ENCODE measurements around the gene UBE3B.

Gene UBE3B

GRCh38 chr12:109555431-109556315 lies 78.2 kb downstream of the UBE3B start:
- DNase-seq = no peak

DNA sequence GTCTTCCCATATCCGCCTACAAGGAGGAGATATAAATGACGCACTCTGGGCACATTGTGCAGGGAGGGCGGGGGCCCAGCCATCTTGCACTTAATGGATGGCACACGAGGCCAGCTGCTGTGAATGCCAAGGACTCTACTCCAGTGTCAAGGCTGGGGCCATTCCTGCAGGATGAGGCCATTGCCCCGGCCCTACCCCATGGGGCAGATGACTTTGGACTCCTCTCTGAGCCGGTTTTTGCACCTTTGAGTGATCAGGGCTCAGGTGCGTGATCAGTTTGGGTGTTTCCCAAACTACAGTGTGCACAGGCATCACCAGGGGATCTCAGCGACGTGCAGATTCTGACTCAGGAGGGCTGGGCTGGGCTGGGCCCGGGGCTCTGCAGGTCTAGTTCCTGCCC lies 79.8 kb downstream of the UBE3B start:
- no peak for DNase-seq

DNA sequence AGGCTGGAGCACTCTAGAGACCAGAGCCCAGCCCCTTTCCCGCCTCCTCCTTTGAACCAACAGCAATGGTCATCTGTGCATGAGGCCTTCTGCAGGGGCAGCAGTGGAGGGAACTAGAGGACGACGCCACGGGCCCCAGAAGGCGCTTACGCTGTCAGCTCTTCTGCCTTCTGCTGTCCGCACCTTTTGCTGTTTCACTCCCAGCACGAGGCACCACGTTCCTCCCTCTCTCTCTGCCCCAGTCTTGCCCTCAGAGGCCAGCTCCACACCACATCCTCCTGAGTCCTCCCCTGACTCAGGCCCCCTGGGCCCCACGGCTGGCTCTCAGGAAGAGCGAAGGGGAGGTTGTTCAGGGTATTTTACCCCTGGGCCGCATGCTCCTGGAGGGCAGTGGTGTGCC lies 80.4 kb downstream of the UBE3B start:
- DNase-seq = no peak

- no peak for DNase-seq
Measured at GRCh38 chr12:109558374-109559199, 81.2 kb downstream of the UBE3B start.

- DNase-seq = no peak
Measured at GRCh38 chr12:109559200-109559505, 81.7 kb downstream of the UBE3B start.

DNA sequence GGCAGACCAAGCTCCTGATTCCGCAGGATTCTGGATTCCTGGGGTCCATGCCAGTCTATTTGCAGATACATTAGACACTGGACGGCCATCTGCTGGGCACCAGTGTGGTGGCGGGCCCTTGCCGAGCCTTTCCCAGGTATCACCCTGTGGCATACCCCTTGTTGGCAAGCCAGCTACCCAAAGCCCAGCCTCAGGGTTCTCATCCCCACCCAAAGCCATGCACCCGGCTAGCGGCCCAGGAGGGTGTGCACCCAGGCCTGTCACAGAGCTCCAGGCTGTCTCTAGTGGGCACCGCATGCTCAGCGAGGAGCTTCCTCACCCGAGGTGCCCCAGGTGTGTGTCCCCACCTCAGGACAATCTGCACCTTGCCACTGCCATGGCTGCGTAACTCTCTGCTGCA lies 82.2 kb downstream of the UBE3B start:
- DNase-seq = no peak

- DNase-seq = no peak
Measured at GRCh38 chr12:109560867-109561710, 83.7 kb downstream of the UBE3B start.

DNA sequence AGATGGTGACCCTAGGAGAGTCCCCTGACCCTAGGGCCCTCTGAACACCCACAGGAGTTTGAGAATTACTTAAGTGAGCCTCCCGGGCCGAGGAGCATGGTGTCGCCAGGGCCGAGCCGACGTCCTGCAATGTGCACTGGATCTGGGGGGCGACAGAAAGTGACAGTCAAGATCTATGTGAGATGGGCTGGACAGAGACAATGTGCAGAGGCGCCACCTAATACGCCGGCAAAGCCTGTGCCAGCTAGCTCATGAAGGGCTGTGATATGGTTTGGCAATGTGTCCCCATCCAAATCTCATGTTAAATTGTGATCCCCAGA lies 84.2 kb downstream of the UBE3B start:
- DNase-seq = no peak

DNA sequence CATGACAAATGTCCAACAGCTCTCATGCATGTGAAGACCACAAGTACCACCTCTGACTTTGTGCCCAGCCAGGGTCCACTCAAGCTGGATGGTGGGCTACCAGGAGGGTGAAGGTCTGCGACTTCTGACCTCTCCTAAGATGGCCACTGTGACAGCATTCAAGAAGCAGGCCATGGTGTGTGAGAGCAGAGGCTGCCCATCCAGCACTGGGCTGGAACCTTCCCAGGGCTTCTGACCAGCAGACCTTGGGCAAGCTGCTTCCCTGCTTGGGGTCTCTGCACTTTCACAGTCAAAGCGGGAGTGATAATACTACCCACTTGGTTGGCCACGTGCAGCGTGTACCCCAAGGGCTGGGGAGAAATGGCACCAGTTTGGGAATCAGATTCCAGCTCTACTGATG lies 85.4 kb downstream of the UBE3B start:
- DNase-seq = no peak

GRCh38 chr12:109563291-109564284 lies 86.2 kb downstream of the UBE3B start:
- no peak for DNase-seq

DNA sequence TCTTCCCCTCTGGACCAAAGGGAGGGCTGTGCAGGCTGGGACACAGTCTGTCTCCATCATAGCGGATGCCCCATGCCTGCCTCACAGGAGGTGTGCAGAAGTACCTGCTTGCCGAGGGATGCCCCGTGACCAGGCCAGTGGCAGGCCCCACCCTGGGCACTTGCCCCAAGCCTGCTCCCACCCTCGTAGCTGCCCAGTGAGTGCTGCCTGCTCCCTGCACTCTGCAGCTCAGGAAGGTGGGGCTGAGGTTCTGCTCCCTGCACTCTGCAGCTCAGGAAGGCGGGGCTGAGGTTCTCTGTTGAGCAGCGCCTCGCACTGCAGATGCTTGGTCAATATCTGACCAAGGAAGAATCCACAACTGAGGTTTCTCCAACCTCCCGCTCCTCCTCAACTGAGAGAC lies 89.0 kb downstream of the UBE3B start:
- no peak for DNase-seq

DNA sequence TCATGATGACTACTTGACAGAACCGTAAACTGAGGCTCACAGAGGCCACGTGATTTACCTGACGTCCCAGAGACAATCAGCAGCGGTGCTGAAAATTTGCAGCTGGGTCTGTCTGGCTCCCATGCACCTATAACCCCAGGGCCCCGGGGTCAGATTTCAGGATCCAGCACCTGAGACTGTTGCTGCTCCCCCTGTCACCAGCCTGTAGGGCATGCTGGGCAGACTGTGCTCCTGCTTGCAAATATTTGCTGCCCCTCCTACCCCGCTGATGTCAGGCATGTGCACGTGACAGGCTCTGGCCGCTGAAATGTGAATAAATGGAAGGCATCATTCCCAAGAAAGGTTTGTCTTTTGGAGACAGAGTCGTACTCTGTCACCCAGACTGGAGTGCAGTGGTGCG lies 89.9 kb downstream of the UBE3B start:
- no peak for DNase-seq

DNA sequence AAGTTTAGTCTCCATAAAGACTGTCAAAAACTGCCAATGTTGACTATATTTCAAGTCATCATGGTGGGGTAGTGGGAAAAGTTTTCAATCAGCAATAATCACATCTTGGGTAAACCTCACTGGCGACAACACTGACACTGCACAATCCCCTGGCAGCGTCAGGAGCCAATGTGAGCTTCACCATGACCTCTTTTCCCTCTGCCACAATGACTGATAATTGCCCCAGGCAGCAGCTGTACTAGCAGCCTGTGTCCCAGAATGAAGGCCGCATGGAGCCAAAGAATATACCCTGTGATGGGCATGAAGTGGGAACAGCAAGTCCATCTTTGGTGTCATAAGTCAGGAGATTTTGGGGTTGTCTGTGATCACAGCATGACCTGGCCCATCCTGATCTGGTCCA lies 90.5 kb downstream of the UBE3B start:
- no peak for DNase-seq

DNA sequence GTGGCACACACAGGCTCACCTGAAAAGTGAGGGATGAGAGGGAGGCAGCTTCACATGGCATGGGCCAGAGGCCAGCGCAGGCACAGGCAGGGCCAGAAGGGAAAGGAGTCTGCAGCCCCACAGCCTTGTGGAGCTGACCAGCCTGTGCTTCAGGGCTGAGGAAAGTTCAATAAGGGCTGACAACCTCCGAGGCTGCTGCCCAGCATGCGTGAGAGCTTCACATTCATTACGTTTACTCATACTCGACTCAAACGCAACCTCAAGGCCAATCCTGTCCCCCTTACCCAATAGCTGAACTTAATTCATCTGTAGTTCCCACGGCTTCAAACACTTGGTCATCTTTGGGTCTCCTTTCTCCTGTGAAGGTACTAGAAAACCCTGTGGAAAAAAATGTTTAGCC lies 91.1 kb downstream of the UBE3B start:
- no peak for DNase-seq

DNA sequence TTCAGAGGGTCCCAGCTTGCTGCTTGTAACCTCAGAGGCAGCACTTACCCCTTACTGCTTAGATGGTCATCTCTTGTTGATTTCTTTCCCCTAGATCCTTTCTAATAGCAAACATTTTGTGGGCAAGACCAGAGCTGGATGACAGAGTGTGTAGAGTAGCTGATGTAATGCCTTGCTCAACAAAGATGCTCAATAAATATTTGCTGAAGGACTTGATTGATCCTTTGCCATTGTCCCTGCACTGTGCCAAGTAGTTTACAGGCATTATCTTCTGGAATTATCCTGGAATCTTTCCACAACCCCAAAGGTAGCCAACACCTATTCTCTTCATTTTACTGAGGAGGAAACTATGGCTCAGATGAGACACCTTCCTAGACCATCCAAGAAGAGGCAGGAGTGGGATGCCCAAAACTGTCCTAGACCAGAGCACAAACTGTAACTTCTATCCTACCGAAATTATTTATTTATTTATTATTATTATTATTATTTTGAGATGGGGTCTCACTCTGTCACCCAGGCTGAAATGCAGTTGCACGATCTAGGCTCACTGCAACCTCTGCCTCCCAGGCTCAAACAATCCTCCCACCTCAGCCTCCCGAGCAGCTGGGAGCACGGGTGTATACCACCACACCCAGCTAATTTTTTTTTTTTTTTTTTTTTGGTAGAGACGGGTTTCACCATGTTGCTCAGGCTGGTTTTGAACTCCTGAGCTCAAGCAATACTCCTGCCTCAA lies 94.5 kb downstream of the UBE3B start:
- no peak for DNase-seq

DNA sequence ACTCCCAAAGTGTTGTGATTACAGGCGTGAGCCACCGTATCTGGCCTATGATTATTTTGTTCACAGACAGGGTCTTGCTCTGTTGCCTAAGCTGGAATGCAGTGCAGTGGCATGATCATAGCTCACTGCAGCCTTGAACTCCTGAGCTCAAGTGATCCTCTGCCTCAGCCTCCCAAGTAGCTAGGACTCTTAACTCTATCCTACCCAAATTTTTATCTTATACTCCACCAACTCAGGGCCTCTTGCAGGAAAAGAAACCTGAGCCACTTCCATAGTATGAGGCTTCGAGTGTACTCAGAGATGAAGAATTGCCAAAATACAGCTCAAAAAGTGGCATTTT lies 95.0 kb downstream of the UBE3B start:
- no peak for DNase-seq

GRCh38 chr12:109573029-109573913 lies 95.8 kb downstream of the UBE3B start, which contains the start of the genes MMAB and MVK:
MMAB (minus strand) TSS chr12:109573504; CDS start chr12:109573480, 24 bp downstream.
MVK (plus strand) TSS chr12:109573794; CDS start chr12:109574823, 1,029 bp downstream.
- peak; percentile 98 for DNase-seq

DNA sequence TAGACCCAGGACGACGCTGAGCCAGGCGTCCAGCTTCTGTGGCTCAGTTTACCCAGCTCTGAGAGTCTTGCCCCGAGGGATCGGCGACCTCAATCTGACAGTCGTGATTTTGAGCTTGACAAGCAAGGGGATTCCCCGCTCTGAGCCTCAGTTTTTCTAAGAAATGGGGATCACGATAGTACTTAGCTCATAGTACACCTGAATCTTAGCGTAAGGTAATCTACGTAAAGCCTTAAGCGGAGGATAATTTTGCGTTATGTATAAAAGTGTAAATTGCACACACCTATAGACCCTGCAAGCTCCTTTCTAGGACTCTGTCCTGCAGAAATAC lies 96.4 kb downstream of the UBE3B start:
- DNase-seq = no peak

DNA sequence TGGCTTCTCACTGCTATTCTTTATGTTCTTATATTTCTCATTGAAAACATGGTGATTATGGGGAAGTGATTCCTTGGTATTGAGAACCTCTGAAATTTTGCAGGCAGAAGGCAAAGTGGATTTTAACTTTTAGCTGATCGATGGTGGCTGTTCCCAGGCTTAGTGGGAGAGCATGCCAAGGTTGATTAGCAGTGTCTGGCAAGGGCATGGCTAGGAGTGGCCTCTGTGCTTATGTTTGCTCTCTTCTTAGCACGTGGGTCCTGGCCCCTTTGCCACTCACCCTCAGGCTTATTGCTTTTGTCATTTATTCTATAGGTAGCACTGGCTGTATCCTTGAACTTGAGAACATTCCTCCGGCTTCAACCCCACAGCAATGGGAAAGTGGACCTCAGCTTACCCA lies 98.2 kb downstream of the UBE3B start:
- DNase-seq = no peak

DNA sequence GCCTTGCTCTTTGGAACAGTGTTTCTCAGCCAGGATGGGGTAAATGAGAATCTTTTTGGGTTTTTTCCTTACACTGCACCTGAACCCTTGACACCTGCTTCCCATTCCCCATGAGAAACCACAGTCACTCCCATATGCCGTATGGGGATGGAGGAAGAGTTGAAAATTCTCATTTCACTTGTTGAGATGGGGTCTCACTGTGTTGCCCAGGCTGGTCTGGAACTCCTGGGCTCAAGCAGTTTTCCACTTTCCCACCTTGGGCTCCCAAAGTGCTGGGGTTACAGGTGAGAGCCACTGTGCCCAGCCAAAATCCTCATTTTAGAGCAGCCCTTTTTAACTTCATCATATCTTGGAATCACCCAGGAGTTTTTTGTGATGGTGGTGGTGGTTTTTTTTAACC lies 99.9 kb downstream of the UBE3B start:
- DNase-seq = no peak

Data from NCI-H446 treated with DMSO at 0.1 percent for 48 hours (cell line).